ENCODE results near the gene LRIG3. TPM values are rescaled to one million over a fixed set of nuclear protein-coding genes. Genes with fewer than 3 reads are reported as not detected.
A peak's percentile ranks its signal among the peaks of the same experiment; 100 is the strongest.

The LRIG3 gene
- total and polyA plus RNA-seq, 2 donors (not counting 3 experiments of a cell fraction or from before 2014, with no cell fraction given) = 55.5 to 55.7 TPM

GRCh38 chr12:58919231-58920101 lies 838 bp downstream of the LRIG3 start:
- TSS peak; percentile 22 for BruUV-seq (replicated peaks)

More at GRCh38 chr12:58919231-58920101, 838 bp downstream of the LRIG3 start:
- ChIA-PET POLR2A (interaction anchor here (0.6 to 0.7 kb wide), 2 partner anchors 42 to 1055 kb away, joined by 3 to 5 read pairs; no protein-coding TSS in a partner anchor), CTCF (interaction anchor here (0.8 to 2.4 kb wide), 11 partner anchors 9 to 936 kb away, joined by 3 to 18 read pairs (median 4); no protein-coding TSS in a partner anchor)
- dilution Hi-C loops (cut with MboI; ENCODE audit: extremely low pct_ligation_motif_present, low sequenced_read_pairs) (no loop called here), intact Hi-C loops (cut with micrococcal nuclease) (loop anchor here (1.0 to 2.0 kb wide), 8 partner anchors 21 to 168 kb away; no protein-coding TSS in a partner anchor)
- H3K4me1 ChIP-seq (ENCODE audit: control insufficient read depth, extremely low read depth, insufficient read depth, low read length) = peaks cover 43% of the 10 kb centered on the region
- peaks cover 58% of the 10 kb centered on the region for H3K79me2 ChIP-seq (ENCODE audit: control insufficient read depth, insufficient read depth, low read length)
- H3K4me2 ChIP-seq (ENCODE audit: insufficient read depth, low read length) = peak overlapping the region; percentile 100
- DNase-seq (ENCODE audit: low read depth, low spot score) = peak; percentile 83
- peak overlapping the region; percentile 92 for H2AFZ ChIP-seq (ENCODE audit: low read depth, low read length)
- H3K9me1 ChIP-seq (replicated peaks; ENCODE audit: control insufficient read depth, extremely low read depth, insufficient read depth, low read length) = no peaks in the 10 kb centered on the region
- no peaks in the 10 kb centered on the region for H4K20me1 ChIP-seq (replicated peaks; ENCODE audit: control insufficient read depth, extremely low read depth, insufficient read depth, low read length)
- no peaks in the 10 kb centered on the region for H3K27me3 ChIP-seq (ENCODE audit: control insufficient read depth in 2 of 2, insufficient read depth in 2 of 2, low read length in 2 of 2)
- H3K9ac ChIP-seq (replicated peaks; ENCODE audit: extremely low read depth, insufficient read depth, low read length) = peak overlapping the region; percentile 79
- H3K27ac ChIP-seq (ENCODE audit: insufficient read depth, low read depth, low read length) = peak overlapping the region; percentile 91
- FAIRE-seq = peak; percentile 4
- H3K36me3 ChIP-seq (ENCODE audit: control insufficient read depth in 2 of 2, extremely low read depth in 1 of 2, insufficient read depth in 2 of 2, low read length in 2 of 2) = no peaks in the 10 kb centered on the region
- TF ChIP-seq POLR2A (IDR thresholded peaks at IDR 0.05; ENCODE audit: low read depth, low read length) (peak; percentile 50), POLR2AphosphoS5 (IDR thresholded peaks at IDR 0.05; ENCODE audit: insufficient read depth, low read depth, low read length) (no peak), MYC (IDR thresholded peaks at IDR 0.05; ENCODE audit: low read depth, low read length) (no peak), CTCF (IDR thresholded peaks at IDR 0.05; ENCODE audit: extremely low read depth in 1 of 2, insufficient read depth in 1 of 2, low read depth in 1 of 2, low read length in 2 of 2) (no peak), FOS (IDR thresholded peaks at IDR 0.05; ENCODE audit: borderline replicate concordance, insufficient read depth, low read length) (no peak), JUN (IDR thresholded peaks at IDR 0.05; ENCODE audit: borderline replicate concordance, insufficient read depth, insufficient read length, low read depth) (no peak), EZH2 (IDR thresholded peaks at IDR 0.05; ENCODE audit: borderline replicate concordance, low read depth, low read length, severe bottlenecking) (no peak), MAX (IDR thresholded peaks at IDR 0.05; ENCODE audit: insufficient read depth, insufficient read length) (no peak), GATA2 (IDR thresholded peaks at IDR 0.05; ENCODE audit: insufficient read depth, insufficient read length, low read depth, low read length) (no peak)
- H3K9me3 ChIP-seq (replicated peaks; ENCODE audit: control insufficient read depth, insufficient read depth, low read length) = no peaks in the 10 kb centered on the region
- H3K4me3 ChIP-seq (replicated peaks in 1 of 3; ENCODE audit: insufficient read depth in 1 of 3, low read depth in 1 of 3, low read length in 3 of 3) = peak overlapping the region; percentile 89 to 99 (median 96)

Measured in endothelial cell of umbilical vein (primary cell).